BE2C (cell line): ENCODE data around the gene LCLAT1.

ENCODE experiments used
- DNase-seq: peaks from one replicate; pipeline ENCODE4 v3.0.0-alpha.2; 2020
- H3K27me3 ChIP-seq: fragments of 250-450 bp; sonication (Bioruptor Pico); 2 replicates; pipeline ENCODE4 v1.5.1; 2020; ENCODE audit warnings: mild to moderate bottlenecking
- H3K36me3 ChIP-seq: fragments of 250-450 bp; sonication (Bioruptor Pico); 2 replicates; pipeline ENCODE4 v1.5.1; 2020; ENCODE audit warnings: mild to moderate bottlenecking
- H3K4me1 ChIP-seq: fragments of 250-450 bp; sonication (Bioruptor Pico); 2 replicates; pipeline ENCODE4 v1.5.1; 2020
- H3K4me3 ChIP-seq: 2 replicates; pipeline ENCODE4 v1.5.1; 2011; ENCODE audit warnings: low read depth, low read length
- H3K9me3 ChIP-seq: fragments of 250-450 bp; sonication (Bioruptor Pico); 2 replicates; pipeline ENCODE4 v1.5.1; 2020
- TF ChIP-seq, protein P1 (sequence below): IDR thresholded peaks from 2 replicates; pipeline ENCODE4 v1.5.1; 2012; ENCODE audit warnings: mild to moderate bottlenecking, low read depth, low read length

Gene LCLAT1

DNA sequence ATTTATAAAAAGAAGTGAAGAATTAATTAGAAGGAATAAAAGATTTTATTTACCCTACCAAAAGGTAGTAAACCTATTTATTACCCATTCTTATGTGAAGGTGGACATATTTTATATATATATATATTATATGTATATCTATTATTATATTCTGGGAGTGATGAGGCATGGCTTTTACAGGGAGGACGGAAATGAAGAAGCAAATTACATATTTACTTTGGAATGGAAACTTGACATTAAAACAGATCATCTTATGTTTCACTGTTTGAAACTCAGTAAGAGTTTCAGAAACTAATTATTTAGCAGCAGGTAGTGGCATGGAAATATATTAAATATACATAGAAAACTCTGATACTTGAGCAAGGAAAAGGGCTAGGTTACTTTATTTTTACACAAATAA lies 143.4 kb downstream of the LCLAT1 start:
- H3K4me3 ChIP-seq = no peak overlapping the region
- no peaks in the 10 kb centered on the region for H3K9me3 ChIP-seq
- no peaks in the 10 kb centered on the region for H3K27me3 ChIP-seq
- TF ChIP-seq, protein P1, sequence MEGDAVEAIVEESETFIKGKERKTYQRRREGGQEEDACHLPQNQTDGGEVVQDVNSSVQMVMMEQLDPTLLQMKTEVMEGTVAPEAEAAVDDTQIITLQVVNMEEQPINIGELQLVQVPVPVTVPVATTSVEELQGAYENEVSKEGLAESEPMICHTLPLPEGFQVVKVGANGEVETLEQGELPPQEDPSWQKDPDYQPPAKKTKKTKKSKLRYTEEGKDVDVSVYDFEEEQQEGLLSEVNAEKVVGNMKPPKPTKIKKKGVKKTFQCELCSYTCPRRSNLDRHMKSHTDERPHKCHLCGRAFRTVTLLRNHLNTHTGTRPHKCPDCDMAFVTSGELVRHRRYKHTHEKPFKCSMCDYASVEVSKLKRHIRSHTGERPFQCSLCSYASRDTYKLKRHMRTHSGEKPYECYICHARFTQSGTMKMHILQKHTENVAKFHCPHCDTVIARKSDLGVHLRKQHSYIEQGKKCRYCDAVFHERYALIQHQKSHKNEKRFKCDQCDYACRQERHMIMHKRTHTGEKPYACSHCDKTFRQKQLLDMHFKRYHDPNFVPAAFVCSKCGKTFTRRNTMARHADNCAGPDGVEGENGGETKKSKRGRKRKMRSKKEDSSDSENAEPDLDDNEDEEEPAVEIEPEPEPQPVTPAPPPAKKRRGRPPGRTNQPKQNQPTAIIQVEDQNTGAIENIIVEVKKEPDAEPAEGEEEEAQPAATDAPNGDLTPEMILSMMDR = no peak
- no peak for DNase-seq
- H3K36me3 ChIP-seq = no peaks in the 10 kb centered on the region; the same call in 1 of the 2 replicates
- H3K4me1 ChIP-seq = no peaks in the 10 kb centered on the region

GRCh38 chr2:30591186-30591585 lies 144.1 kb downstream of the LCLAT1 start:
- DNase-seq = no peak
- Histone ChIP-seq H3K9me3 (no peaks in the 10 kb centered on the region), H3K36me3 (no peaks in the 10 kb centered on the region; the same call in 1 of the 2 replicates), H3K4me1 (no peaks in the 10 kb centered on the region), H3K27me3 (no peaks in the 10 kb centered on the region), H3K4me3 (no peak overlapping the region)
- TF ChIP-seq, protein P1 = no peak

DNA sequence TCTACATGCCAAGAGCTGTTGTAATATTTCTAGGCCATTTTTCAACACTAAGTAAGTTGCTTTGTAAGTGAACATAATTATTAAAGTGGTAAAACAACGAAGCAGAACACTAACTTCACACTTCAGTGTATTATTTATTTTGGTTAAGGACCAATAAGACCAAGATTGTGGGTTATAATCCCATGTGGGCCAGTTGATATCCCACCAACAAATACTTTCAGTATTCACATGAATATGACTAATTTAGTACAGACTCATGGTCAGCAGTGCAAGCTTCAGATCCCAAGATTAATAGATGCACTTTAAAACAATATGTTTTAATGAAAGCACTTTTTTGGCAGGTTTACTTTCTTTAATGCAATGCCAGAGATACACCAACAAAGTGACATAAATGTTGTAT lies 154.3 kb downstream of the LCLAT1 start:
- no peaks in the 10 kb centered on the region for H3K27me3 ChIP-seq
- H3K4me1 ChIP-seq = peaks cover 10% of the 10 kb centered on the region
- no peak for DNase-seq
- no peaks in the 10 kb centered on the region for H3K36me3 ChIP-seq
- no peaks in the 10 kb centered on the region for H3K9me3 ChIP-seq
- no peak overlapping the region for H3K4me3 ChIP-seq
- TF ChIP-seq, protein P1 = no peak

GRCh38 chr2:30605197-30605596 lies 158.2 kb downstream of the LCLAT1 start:
- no peaks in the 10 kb centered on the region for H3K36me3 ChIP-seq
- H3K4me3 ChIP-seq = no peak overlapping the region
- peaks cover 10% of the 10 kb centered on the region for H3K4me1 ChIP-seq
- DNase-seq = no peak
- TF ChIP-seq, protein P1 = no peak
- no peaks in the 10 kb centered on the region for H3K27me3 ChIP-seq
- H3K9me3 ChIP-seq = no peaks in the 10 kb centered on the region

GRCh38 chr2:30608643-30609042 lies 161.6 kb downstream of the LCLAT1 start:
- H3K9me3 ChIP-seq = no peaks in the 10 kb centered on the region
- no peaks in the 10 kb centered on the region for H3K36me3 ChIP-seq
- no peaks in the 10 kb centered on the region for H3K27me3 ChIP-seq
- no peak for DNase-seq
- H3K4me3 ChIP-seq = no peak overlapping the region
- TF ChIP-seq, protein P1 = no peak
- H3K4me1 ChIP-seq = peaks cover 24% of the 10 kb centered on the region

- H3K27me3 ChIP-seq = no peaks in the 10 kb centered on the region
- H3K36me3 ChIP-seq = peaks cover 6% of the 10 kb centered on the region; the same call in 1 of the 2 replicates
- no peak overlapping the region for H3K4me3 ChIP-seq
- no peak for DNase-seq
- no peaks in the 10 kb centered on the region for H3K9me3 ChIP-seq
- TF ChIP-seq, protein P1 = no peak
- H3K4me1 ChIP-seq = peaks cover 20% of the 10 kb centered on the region
These were observed 164.5 kb downstream of the LCLAT1 start for GRCh38 chr2:30611583-30611982.
